Activated B cell treated with CpG ODN at 0.5 μM for 24 hours (primary cell): Measurements from ENCODE around the gene LSAMP. TPM values are rescaled to one million over a fixed set of nuclear protein-coding genes. Genes with fewer than 3 reads are reported as not detected.

Source experiments
- ATAC-seq: fragments of 200-7000 bp; cut with Tn5 transposase; one replicate; pipeline ENCODE4 v1.10.0; 2021; ENCODE audit warnings: low read depth, mild to moderate bottlenecking, moderate library complexity
- CTCF ChIA-PET: fragments of 350-600 bp; sonication (Branson Sonifier 250); formaldehyde crosslinking; loops from one replicate; lab custom pipeline; 2021; ENCODE audit warnings: antibody characterized with exemption; lab: Charles Lee
- POLR2A ChIA-PET: fragments of 350-600 bp; sonication (Branson Sonifier 250); formaldehyde crosslinking; loops from one replicate; lab custom pipeline; 2021; ENCODE audit warnings: antibody characterized with exemption; lab: Charles Lee
- DNase-seq: peaks from one replicate; pipeline ENCODE4 v3.0.0; 2022
- H3K27ac Mint-ChIP-seq: one replicate; pipeline ENCODE4 v1.8.0; 2020; ENCODE audit warnings: mixed read lengths
- H3K27me3 Mint-ChIP-seq: one replicate; pipeline ENCODE4 v1.8.0; 2021; ENCODE audit warnings: mixed read lengths
- H3K36me3 Mint-ChIP-seq: one replicate; pipeline ENCODE4 v1.8.0; 2021; ENCODE audit warnings: low read depth, mixed read lengths
- H3K4me1 Mint-ChIP-seq: one replicate; pipeline ENCODE4 v1.8.0; 2021; ENCODE audit warnings: mixed read lengths
- H3K4me3 Mint-ChIP-seq: one replicate; pipeline ENCODE4 v1.8.0; 2020; ENCODE audit warnings: mild to moderate bottlenecking, mixed read lengths
- H3K9me3 Mint-ChIP-seq: one replicate; pipeline ENCODE4 v1.8.0; 2020; ENCODE audit warnings: mixed read lengths
- intact Hi-C: fragments of 100-400 bp; cut with micrococcal nuclease; formaldehyde crosslinking; loops from one replicate; pipeline ENCODE4 v1.15.1; 2024
- total RNA-seq: library from RNA; stranded (reverse); gene quantifications from 2 replicates; pipeline ENCODE4 v1.2.3, GENCODE V29; 2022
- TF ChIP-seq, protein P1 (sequence below): fragments of 200-600 bp; IDR thresholded peaks from one replicate; pipeline ENCODE4 v1.8.0; 2022; ENCODE audit warnings: antibody characterized with exemption, mild to moderate bottlenecking

The LSAMP gene
- total RNA-seq, 1 donor from 2014 or later, result 0.16 TPM

DNA sequence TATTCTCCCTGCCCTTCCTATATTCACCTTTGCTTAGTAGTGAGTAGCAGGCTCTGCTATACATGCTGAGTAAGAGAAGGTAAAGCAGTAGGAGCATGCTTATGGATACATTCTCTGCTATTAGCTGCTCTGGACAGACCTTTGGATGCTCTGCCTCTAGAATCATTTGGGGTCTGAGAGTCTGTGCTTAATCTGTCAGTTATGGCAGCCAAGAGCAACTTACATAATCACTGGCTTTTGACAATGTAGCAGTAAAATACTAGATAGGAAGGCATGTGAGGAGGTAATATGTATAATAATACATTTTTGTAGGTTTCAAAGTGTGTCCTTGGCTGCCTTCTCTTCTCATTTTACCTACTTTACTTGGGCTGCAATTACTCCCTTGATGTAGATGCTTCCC is 544.3 kb downstream of the LSAMP start:
- ATAC-seq (no peak), DNase-seq (no peak)
- intact Hi-C loops, result no loop called here
- Mint-ChIP-seq H3K27ac (no peak overlapping the region), H3K4me3 (no peak overlapping the region), H3K36me3 (no peaks in the 10 kb centered on the region), H3K4me1 (no peaks in the 10 kb centered on the region), H3K9me3 (no peaks in the 10 kb centered on the region), H3K27me3 (no peaks in the 10 kb centered on the region)
- ChIA-PET POLR2A (no interaction called here), CTCF (no interaction called here)
- TF ChIP-seq, protein P1, sequence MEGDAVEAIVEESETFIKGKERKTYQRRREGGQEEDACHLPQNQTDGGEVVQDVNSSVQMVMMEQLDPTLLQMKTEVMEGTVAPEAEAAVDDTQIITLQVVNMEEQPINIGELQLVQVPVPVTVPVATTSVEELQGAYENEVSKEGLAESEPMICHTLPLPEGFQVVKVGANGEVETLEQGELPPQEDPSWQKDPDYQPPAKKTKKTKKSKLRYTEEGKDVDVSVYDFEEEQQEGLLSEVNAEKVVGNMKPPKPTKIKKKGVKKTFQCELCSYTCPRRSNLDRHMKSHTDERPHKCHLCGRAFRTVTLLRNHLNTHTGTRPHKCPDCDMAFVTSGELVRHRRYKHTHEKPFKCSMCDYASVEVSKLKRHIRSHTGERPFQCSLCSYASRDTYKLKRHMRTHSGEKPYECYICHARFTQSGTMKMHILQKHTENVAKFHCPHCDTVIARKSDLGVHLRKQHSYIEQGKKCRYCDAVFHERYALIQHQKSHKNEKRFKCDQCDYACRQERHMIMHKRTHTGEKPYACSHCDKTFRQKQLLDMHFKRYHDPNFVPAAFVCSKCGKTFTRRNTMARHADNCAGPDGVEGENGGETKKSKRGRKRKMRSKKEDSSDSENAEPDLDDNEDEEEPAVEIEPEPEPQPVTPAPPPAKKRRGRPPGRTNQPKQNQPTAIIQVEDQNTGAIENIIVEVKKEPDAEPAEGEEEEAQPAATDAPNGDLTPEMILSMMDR, result no peak

DNA sequence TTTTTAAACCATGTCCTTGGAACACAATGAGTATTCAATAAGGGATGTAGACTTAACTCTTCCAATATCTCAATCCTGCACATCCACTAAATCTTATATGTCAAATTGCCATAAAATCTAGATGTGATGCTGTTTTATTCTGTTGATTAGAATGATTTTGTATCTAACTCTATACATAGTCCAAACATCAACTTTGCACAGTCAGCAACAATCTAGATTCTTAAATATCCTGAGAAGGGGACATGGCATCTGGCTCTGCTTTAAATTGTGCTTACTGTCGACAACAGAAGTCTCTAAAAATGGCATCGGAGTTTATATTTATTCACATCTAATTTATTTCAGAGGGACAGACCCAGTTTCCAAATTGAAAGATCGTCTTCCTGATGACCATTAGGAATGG is 545.8 kb downstream of the LSAMP start:
- Mint-ChIP-seq H3K36me3 (no peaks in the 10 kb centered on the region), H3K4me3 (no peak overlapping the region), H3K9me3 (no peaks in the 10 kb centered on the region), H3K27ac (no peak overlapping the region), H3K27me3 (no peaks in the 10 kb centered on the region), H3K4me1 (no peaks in the 10 kb centered on the region)
- DNase-seq (no peak), ATAC-seq (no peak)
- TF ChIP-seq, protein P1, result no peak
- ChIA-PET CTCF (no interaction called here), POLR2A (no interaction called here)
- intact Hi-C loops, result no loop called here

DNA sequence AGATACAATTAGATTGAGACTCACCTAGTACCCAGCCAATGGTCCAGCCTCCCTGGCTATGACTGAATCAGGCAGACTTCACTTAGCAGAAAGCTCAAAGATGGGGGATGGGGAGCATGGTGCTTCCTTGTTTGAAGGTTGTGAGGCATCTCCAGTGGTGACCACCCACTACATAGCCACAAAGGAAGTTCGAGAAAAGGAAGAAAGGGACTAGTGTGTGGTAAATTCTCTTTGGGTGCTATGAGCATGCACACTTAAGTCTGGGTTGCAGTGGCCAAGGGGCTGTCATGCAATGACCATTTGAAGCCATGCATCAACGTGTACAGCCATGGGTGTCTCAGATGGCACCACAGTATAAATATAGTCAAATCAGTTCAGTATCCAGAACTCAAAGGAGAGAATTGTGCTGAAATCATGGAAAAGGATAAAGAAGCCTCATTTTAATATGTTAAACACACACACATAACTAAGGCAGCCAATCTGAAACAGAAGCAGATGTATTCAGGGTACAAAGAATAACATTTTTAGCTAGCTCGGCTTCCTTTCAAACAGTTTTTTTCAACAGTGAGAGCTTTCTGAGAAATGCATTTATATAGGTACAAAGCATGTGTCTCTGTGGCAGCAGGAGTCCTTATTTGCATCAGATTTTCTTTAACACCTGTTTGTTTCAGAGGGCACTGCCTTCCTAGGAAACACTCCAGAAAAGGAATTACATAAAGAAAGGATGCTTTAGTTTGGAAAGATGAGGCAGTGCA is 546.5 kb downstream of the LSAMP start:
- Mint-ChIP-seq H3K36me3 (no peaks in the 10 kb centered on the region), H3K9me3 (no peaks in the 10 kb centered on the region), H3K4me1 (no peaks in the 10 kb centered on the region), H3K4me3 (no peak overlapping the region), H3K27ac (no peak overlapping the region), H3K27me3 (no peaks in the 10 kb centered on the region)
- POLR2A ChIA-PET, result no interaction called here
- TF ChIP-seq, protein P1, result no peak
- intact Hi-C loops, result no loop called here
- ATAC-seq, result no peak
- CTCF ChIA-PET, result interaction anchor here (0.6 kb wide), 1 partner anchor 20 kb away, joined by 3 read pairs; no protein-coding TSS in a partner anchor
- no peak for DNase-seq

DNA sequence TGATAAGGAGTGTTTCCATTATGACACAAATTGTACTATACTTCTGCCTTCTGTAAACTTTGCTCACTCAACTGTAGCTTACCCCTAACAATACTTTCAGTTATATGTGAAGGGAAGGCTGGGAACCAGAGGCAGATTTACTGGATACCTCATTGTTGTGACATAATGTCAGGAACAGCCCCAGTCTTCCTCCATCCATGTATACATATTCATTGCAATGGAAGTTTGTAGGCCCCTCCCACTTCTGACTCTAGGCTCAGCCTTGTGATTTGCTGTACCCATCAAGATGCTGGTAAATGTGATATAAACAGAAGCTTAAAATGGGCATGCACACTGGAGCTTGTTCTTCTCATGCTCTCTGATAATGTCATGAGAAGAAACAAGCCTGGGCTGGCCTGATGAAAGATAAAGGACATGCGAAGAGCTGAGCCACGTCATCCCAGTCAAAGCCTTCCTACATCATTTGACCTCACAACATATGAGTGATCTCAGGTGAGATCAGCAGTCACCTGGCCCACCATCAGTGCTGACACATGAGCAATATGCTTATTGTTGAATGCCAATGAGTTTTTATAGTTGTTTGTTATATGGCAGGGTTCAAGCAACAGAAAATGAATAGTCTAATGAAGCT is 554.2 kb downstream of the LSAMP start:
- TF ChIP-seq, protein P1, result no peak
- intact Hi-C loops, result no loop called here
- DNase-seq, result no peak
- CTCF ChIA-PET, result no interaction called here
- no peaks in the 10 kb centered on the region for H3K4me1 Mint-ChIP-seq
- peaks cover 3% of the 10 kb centered on the region for H3K27me3 Mint-ChIP-seq
- no peak overlapping the region for H3K27ac Mint-ChIP-seq
- H3K9me3 Mint-ChIP-seq, result no peaks in the 10 kb centered on the region
- ATAC-seq, result no peak
- no peak overlapping the region for H3K4me3 Mint-ChIP-seq
- POLR2A ChIA-PET, result no interaction called here
- H3K36me3 Mint-ChIP-seq, result no peaks in the 10 kb centered on the region

DNA sequence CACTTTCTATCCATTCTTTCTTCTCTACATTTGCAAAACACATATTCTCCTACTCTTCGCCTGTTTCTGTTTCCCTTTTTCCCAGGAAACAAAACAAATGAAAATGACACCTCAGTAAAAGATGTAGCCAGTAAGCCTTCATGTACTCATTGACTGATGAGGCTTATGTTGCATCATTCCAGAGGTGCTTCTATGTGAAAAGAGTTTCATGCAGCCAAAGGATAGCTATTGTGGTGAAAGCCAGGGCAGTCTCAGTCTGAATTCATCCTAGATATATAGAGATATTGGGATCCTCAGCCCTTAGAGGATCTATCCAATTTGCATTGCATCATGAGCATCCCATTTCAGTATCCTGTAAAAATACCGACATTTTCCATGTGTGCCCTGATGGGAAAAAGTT is 554.7 kb downstream of the LSAMP start:
- Mint-ChIP-seq H3K27me3 (peaks cover 3% of the 10 kb centered on the region), H3K4me3 (no peak overlapping the region), H3K9me3 (no peaks in the 10 kb centered on the region), H3K36me3 (no peaks in the 10 kb centered on the region), H3K4me1 (no peaks in the 10 kb centered on the region), H3K27ac (no peak overlapping the region)
- TF ChIP-seq, protein P1, result no peak
- DNase-seq (no peak), ATAC-seq (no peak)
- CTCF ChIA-PET, result no interaction called here
- intact Hi-C loops, result no loop called here
- POLR2A ChIA-PET, result no interaction called here
